Vagina (tissue), 2 donors: ENCODE measurements around the gene POP7. TPM values are rescaled to one million over a fixed set of nuclear protein-coding genes. Genes with fewer than 3 reads are reported as not detected.

Source experiments
- DNase-seq, 2 donors: peaks; one replicate each; pipeline ENCODE4 v3.0.0-alpha.2; 2017; ENCODE audit errors: extremely low spot score in 2 of 2
- H3K27ac ChIP-seq: fragments of 200-600 bp; sonication (generic); one replicate; pipeline ENCODE4 v1.5.1; 2019
- H3K27me3 ChIP-seq: fragments of 200-600 bp; sonication (generic); one replicate; pipeline ENCODE4 v1.5.1; 2019
- H3K36me3 ChIP-seq, 2 donors: fragments of 200-600 bp; sonication (generic); one replicate each; pipeline ENCODE4 v1.5.1; 2017 to 2019
- H3K4me1 ChIP-seq: fragments of 200-600 bp; sonication (generic); one replicate; pipeline ENCODE4 v1.5.1; 2019
- H3K4me3 ChIP-seq, 2 donors: fragments of 200-600 bp; sonication (generic); 1 replicate in 1 of 2; 2 replicates in 1 of 2; pipeline ENCODE4 v1.5.1; 2016 to 2019
- H3K9me3 ChIP-seq: fragments of 200-600 bp; sonication (generic); one replicate; pipeline ENCODE4 v1.5.1; 2019
- POLR2A ChIP-seq, 2 donors: fragments of 450-650 bp; IDR thresholded peaks; one replicate each; pipeline ENCODE4 v1.6.1; 2017; ENCODE audit warnings: antibody characterized with exemption in 2 of 2, mild to moderate bottlenecking in 2 of 2, moderate library complexity in 2 of 2
- POLR2AphosphoS5 ChIP-seq, 2 donors: sonication (generic); formaldehyde crosslinking; IDR thresholded peaks; one replicate each; pipeline ENCODE4 v1.9.0; 2017; ENCODE audit warnings: antibody characterized with exemption in 2 of 2, mild to moderate bottlenecking in 2 of 2, low read depth in 1 of 2; ENCODE audit not compliant: insufficient read depth in 1 of 2
- intact Hi-C: fragments of 100-400 bp; cut with DNase I; formaldehyde crosslinking; loops from one replicate; pipeline ENCODE4 v1.15.1; 2023
- total RNA-seq: library from RNA; depleted of rRNA; stranded (reverse); fragments of >200 nt; gene quantifications from one replicate; pipeline ENCODE4 v1.2.3, GENCODE V29; 2016
- TF ChIP-seq, protein P1 (sequence below), 3 experiments: fragments of 450-650 bp in 2 of 3; fragments of 200-600 bp in 1 of 3; sonication (generic) in 1 of 3; IDR thresholded peaks; one replicate each; pipeline ENCODE4 v1.5.1; 2017 to 2019; ENCODE audit warnings: antibody characterized with exemption in 3 of 3, mild to moderate bottlenecking in 2 of 3, moderate library complexity in 2 of 3

POP7 gene
- total RNA-seq, 1 donor from 2014 or later, result 44.0 TPM

DNA sequence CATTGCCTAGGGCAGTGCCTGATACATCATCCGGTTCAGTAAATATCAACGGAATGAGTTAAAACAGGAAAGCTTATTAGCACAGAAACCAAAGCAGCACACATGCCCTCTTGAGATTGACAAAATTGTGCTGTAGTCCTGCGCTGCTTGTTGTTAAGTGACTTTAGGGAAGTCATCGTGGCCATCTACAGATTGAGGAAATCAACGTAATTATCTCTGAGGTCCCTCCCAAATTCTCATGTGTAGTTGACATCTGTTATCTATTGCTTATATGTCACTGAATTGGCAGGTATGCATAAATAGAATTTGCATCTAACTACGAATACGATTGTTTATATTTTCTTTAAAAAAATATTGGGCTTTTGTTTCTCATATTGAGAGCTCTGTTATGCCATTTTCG is 35.8 kb upstream of the POP7 start:
- Histone ChIP-seq H3K27me3 (no peaks in the 10 kb centered on the region), H3K36me3 (no peaks in the 10 kb centered on the region), H3K4me3 (no peak overlapping the region), H3K9me3 (no peaks in the 10 kb centered on the region), H3K27ac (no peak overlapping the region), H3K4me1 (peaks cover 4% of the 10 kb centered on the region)
- intact Hi-C loops, result loop anchor here (5.0 to 10.0 kb wide), 2 partner anchors 83 to 195 kb away; partner anchors contain the start of genes FBXO24, LRCH4 and TSC22D4
- DNase-seq, result no peak
- TF ChIP-seq POLR2AphosphoS5 (IDR thresholded peaks at IDR 0.05; ENCODE audit: insufficient read depth in 1 of 2, low read depth in 1 of 2) (no peak), POLR2A (IDR thresholded peaks at IDR 0.05) (no peak)
- TF ChIP-seq, protein P1, sequence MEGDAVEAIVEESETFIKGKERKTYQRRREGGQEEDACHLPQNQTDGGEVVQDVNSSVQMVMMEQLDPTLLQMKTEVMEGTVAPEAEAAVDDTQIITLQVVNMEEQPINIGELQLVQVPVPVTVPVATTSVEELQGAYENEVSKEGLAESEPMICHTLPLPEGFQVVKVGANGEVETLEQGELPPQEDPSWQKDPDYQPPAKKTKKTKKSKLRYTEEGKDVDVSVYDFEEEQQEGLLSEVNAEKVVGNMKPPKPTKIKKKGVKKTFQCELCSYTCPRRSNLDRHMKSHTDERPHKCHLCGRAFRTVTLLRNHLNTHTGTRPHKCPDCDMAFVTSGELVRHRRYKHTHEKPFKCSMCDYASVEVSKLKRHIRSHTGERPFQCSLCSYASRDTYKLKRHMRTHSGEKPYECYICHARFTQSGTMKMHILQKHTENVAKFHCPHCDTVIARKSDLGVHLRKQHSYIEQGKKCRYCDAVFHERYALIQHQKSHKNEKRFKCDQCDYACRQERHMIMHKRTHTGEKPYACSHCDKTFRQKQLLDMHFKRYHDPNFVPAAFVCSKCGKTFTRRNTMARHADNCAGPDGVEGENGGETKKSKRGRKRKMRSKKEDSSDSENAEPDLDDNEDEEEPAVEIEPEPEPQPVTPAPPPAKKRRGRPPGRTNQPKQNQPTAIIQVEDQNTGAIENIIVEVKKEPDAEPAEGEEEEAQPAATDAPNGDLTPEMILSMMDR (IDR thresholded peaks at IDR 0.05), result no peak

DNA sequence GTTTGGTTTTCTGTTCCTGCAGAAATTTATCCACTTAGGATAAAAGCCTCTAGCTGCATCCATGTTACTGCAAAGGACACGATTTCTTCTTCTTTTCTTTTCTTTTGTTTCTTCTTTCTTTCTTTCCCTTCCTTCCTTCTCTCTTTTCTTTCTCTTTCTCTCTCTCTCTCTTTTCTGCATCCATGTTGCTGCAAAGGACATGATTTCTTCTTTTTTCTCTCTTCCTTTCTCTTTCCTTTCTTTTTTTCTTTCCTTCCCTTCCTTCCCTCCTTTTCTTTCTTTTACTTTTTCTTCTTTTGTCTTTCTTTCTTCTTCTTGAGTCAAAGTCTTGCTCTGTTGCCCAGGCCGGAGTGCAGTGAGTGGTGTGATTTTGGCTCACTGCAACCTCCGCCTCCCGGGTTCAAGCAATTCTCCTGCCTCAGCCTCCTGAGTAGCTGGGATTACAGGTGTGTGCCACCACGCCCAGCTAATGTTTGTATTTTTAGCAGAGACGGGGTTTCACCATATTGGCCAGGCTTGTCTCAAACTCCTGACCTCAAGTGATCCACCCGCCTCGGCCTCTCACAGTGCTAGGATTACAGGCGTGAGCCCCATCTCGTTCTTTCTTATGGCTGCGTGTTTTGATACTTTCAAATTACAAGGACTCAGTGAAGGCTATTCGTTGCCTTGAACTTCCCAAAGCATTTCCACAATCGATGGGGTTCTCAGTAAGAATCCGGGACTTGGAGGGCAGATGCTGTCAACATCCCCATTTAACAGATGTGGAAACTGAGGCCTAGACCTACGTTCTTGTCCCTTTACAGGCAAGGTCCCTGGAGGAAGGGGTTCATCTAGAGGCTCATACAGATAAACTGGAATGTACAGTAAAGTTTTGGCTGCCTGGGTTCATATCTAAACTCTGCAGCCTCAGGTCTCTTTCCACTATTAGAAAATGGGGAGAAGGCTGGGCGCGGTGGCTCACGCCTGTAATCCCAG is 34.3 kb upstream of the POP7 start:
- Histone ChIP-seq H3K27me3 (no peaks in the 10 kb centered on the region), H3K36me3 (peaks cover 0 to 4% of the 10 kb centered on the region in 2 donors), H3K27ac (no peak overlapping the region), H3K9me3 (no peaks in the 10 kb centered on the region), H3K4me3 (no peak overlapping the region), H3K4me1 (peaks cover 12% of the 10 kb centered on the region)
- no peak for TF ChIP-seq POLR2A (IDR thresholded peaks at IDR 0.05)
- DNase-seq, result no peak
- intact Hi-C loops, result loop anchor here (5.0 to 10.0 kb wide), 2 partner anchors 84 to 197 kb away; partner anchors contain the start of genes FBXO24, LRCH4 and TSC22D4

DNA sequence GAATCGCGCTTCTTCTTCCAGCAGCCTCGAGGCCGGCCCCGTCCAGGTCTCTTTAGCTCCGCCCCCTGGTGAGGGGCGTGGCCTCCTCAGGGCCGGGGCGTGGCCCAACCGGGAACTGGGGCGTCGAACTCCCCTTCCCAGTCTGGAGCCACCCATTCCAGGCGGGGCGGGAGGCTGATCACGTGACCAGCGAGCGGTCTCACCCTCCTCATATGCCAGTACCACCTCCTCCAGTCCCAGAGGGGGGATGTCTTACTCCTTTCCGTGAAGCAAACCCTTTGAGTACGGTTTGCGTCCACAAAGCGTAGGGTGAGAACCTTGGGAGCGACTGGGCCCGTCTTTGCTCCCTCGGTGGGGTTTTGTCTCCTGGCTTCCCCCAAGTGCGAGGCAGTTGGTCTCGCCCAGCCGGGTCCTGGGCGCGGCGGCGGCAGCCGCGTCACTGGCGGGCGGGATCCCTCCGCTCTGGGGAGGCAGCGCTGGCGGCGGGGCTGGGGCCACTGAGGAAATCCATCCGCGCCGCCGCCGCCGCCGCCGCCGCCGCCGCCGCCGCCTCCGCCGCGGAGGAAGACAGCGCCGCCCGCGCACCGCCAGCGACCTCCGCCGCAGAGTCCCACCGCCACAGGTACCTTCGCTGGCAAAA is 32.5 kb upstream of the POP7 start, which contains the start of gene GNB2:
GNB2 (plus strand) TSS at position 439 of the 640 bp plus-strand sequence. CDS start 2,526 bp downstream, outside the sequence.
- peak within 1 kb of the TSS; percentile 99 for H3K27ac ChIP-seq
- no peaks in the 10 kb centered on the region for H3K9me3 ChIP-seq
- peaks cover 19% of the 10 kb centered on the region for H3K4me1 ChIP-seq
- intact Hi-C loops, result loop anchor here (5.0 to 10.0 kb wide), 2 partner anchors 86 to 199 kb away; partner anchors contain the start of genes FBXO24, LRCH4 and TSC22D4
- peaks cover 0 to 22% of the 10 kb centered on the region in 2 donors for H3K36me3 ChIP-seq
- TF ChIP-seq POLR2AphosphoS5 (IDR thresholded peaks at IDR 0.05; ENCODE audit: insufficient read depth in 1 of 2, low read depth in 1 of 2) (peak; percentile 95 to 96), POLR2A (IDR thresholded peaks at IDR 0.05) (peak; percentile 22 to 94)
- TF ChIP-seq, protein P1 (IDR thresholded peaks at IDR 0.05), result peak in 1 of 3 experiments; percentile 12
- DNase-seq, result peak; percentile 100
- peak within 1 kb of the TSS; percentile 94 to 99 for H3K4me3 ChIP-seq
- no peaks in the 10 kb centered on the region for H3K27me3 ChIP-seq

DNA sequence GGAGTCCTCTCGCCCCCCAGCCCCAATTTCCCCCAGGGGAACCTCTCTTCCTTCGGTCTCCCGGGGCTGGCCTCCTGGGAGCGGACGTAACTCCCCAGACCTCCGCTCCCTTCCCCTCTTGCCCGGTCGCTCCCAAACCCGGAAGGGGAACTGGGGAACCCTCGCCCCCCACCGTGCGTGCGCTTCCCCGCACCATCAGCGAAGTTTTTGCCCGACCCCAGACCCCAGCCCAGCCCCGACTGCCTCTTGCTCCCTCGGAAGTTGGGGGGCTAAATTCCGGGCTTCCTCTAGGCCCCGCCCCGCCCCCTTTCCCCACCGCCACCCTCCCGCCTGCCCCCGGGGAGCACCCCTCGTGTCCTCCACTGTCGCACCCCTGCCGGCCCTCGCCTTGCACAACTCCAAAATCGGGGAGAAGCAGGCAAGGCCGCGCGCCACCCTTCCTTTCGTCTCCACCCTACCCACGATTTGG is 31.9 kb upstream of the POP7 start:
- intact Hi-C loops, result loop anchor here (5.0 to 10.0 kb wide), 2 partner anchors 87 to 199 kb away; partner anchors contain the start of genes FBXO24, LRCH4 and TSC22D4

More for the DNA sequence above, 31.9 kb upstream of the POP7 start:
- H3K4me3 ChIP-seq, result peak overlapping the region; percentile 94 to 99
- H3K27ac ChIP-seq, result peak overlapping the region; percentile 99
- peaks cover 0 to 27% of the 10 kb centered on the region in 2 donors for H3K36me3 ChIP-seq
- H3K4me1 ChIP-seq, result peaks cover 25% of the 10 kb centered on the region
- H3K9me3 ChIP-seq, result no peaks in the 10 kb centered on the region
- DNase-seq, result no peak
- TF ChIP-seq POLR2AphosphoS5 (IDR thresholded peaks at IDR 0.05; ENCODE audit: insufficient read depth in 1 of 2, low read depth in 1 of 2) (no peak), POLR2A (IDR thresholded peaks at IDR 0.05) (no peak)
- TF ChIP-seq, protein P1 (IDR thresholded peaks at IDR 0.05), result no peak
- no peaks in the 10 kb centered on the region for H3K27me3 ChIP-seq
